Subcutaneous adipose tissue (tissue), 4 donors: ENCODE data around the gene DLEC1. TPM values are rescaled to one million over a fixed set of nuclear protein-coding genes. Genes with fewer than 3 reads are reported as not detected.

Source experiments
- CTCF ChIP-seq: fragments of 450-650 bp; IDR thresholded peaks from one replicate; pipeline ENCODE4 v1.5.1; 2016; ENCODE audit warnings: low read depth, mild to moderate bottlenecking, control low read depth, antibody characterized with exemption, moderate library complexity
- total RNA-seq, 4 donors: library from RNA; depleted of rRNA; stranded (reverse); fragments of >200 nt; gene quantifications; one replicate each; pipeline ENCODE4 v1.1.0, GENCODE V29; 2016

DLEC1 gene
- 1 to 10 TPM in 3 of 4 donors, under 1 TPM in 1; 0.85 to 1.3 (median 1.2) TPM for total RNA-seq

- no peak for TF ChIP-seq CTCF
Observed at GRCh38 chr3:38039101-38039898, at the start of gene DLEC1. Gene DLEC1 (plus strand): TSS chr3:38039208. CDS start chr3:38039226, 18 bp downstream.

- no peak for TF ChIP-seq CTCF
Observed at GRCh38 chr3:37989821-37990480, 49.1 kb upstream of the DLEC1 start.

GRCh38 chr3:37990527-37990926, 48.5 kb upstream of the DLEC1 start, which contains the start of gene VILL:
Gene VILL (plus strand): TSS chr3:37990786. CDS start chr3:37993673, 2,887 bp downstream.
- TF ChIP-seq CTCF, result no peak

GRCh38 chr3:37991109-37991508, 47.9 kb upstream of the DLEC1 start:
- TF ChIP-seq CTCF, result no peak

GRCh38 chr3:37991823-37992222, 47.2 kb upstream of the DLEC1 start:
- TF ChIP-seq CTCF, result no peak

- TF ChIP-seq CTCF, result no peak
Observed at GRCh38 chr3:37992271-37993066, 46.5 kb upstream of the DLEC1 start.

- TF ChIP-seq CTCF, result no peak
Observed at GRCh38 chr3:37993067-37993455, 45.9 kb upstream of the DLEC1 start.
